Measurements from ENCODE around the gene PDXK.

Gene PDXK

DNA sequence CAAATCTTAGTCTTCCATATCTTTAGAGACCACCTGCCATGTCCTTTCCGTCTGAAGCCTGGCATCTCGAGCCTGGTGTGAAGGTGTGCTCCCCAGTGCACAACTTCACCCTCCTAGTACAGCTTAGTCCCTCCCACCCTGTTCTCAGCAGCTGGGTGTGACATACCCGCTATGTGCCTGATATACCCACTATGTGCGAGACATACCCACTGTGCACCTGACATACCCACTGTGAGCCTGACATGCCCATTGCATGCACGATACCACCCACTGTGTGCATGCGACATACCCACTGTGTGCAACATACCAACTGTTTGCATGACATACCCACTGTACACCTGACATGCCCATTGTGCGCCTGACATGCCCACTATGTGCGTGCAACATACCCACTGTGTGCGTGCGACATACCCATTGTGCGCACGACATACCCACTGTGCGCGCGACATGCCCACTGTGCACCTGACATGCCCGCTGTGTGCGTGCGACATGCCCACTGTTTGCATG is 67.4 kb downstream of the PDXK start:
- TF ChIP-seq, protein P1, sequence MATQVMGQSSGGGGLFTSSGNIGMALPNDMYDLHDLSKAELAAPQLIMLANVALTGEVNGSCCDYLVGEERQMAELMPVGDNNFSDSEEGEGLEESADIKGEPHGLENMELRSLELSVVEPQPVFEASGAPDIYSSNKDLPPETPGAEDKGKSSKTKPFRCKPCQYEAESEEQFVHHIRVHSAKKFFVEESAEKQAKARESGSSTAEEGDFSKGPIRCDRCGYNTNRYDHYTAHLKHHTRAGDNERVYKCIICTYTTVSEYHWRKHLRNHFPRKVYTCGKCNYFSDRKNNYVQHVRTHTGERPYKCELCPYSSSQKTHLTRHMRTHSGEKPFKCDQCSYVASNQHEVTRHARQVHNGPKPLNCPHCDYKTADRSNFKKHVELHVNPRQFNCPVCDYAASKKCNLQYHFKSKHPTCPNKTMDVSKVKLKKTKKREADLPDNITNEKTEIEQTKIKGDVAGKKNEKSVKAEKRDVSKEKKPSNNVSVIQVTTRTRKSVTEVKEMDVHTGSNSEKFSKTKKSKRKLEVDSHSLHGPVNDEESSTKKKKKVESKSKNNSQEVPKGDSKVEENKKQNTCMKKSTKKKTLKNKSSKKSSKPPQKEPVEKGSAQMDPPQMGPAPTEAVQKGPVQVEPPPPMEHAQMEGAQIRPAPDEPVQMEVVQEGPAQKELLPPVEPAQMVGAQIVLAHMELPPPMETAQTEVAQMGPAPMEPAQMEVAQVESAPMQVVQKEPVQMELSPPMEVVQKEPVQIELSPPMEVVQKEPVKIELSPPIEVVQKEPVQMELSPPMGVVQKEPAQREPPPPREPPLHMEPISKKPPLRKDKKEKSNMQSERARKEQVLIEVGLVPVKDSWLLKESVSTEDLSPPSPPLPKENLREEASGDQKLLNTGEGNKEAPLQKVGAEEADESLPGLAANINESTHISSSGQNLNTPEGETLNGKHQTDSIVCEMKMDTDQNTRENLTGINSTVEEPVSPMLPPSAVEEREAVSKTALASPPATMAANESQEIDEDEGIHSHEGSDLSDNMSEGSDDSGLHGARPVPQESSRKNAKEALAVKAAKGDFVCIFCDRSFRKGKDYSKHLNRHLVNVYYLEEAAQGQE (IDR thresholded peaks at IDR 0.05; ENCODE audit: insufficient read depth in 1 of 2, low read depth in 2 of 2, low read length in 2 of 2): no peak

DNA sequence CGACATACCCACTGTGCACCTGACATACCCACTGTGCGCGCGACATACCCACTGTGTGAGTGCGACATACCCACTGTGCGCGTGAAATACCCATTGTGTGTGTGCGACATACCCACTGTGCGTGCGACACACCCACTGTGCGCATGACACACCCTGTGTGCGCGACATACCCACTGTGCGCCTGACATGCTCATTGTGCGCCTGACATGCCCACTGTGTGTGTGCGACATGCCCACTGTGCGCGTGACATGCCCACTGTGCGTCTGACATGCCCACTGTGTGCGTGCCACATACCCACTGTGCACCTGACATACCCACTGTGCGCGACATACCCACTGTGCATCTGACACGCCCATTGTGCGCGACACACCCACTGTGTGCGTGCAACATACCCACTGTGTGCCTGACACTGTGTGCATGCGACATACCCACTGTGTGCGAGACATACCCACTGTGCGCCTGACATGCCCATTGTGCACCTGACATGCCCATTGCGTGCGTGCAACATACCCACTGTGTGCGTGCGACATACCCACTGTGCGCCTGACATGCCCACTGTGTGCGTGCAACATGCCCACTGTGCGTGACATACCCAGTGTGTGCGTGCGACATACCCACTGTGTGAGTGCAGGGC is 68.0 kb downstream of the PDXK start:
- TF ChIP-seq POLR2AphosphoS5 (IDR thresholded peaks at IDR 0.05; ENCODE audit: low read depth, low read length): no peak
- peak; percentile 11 for TF ChIP-seq FOXP2 (optimal IDR thresholded peaks at IDR 0.05; ENCODE audit: borderline replicate concordance, extremely low read depth, extremely low read length, insufficient read depth)

DNA sequence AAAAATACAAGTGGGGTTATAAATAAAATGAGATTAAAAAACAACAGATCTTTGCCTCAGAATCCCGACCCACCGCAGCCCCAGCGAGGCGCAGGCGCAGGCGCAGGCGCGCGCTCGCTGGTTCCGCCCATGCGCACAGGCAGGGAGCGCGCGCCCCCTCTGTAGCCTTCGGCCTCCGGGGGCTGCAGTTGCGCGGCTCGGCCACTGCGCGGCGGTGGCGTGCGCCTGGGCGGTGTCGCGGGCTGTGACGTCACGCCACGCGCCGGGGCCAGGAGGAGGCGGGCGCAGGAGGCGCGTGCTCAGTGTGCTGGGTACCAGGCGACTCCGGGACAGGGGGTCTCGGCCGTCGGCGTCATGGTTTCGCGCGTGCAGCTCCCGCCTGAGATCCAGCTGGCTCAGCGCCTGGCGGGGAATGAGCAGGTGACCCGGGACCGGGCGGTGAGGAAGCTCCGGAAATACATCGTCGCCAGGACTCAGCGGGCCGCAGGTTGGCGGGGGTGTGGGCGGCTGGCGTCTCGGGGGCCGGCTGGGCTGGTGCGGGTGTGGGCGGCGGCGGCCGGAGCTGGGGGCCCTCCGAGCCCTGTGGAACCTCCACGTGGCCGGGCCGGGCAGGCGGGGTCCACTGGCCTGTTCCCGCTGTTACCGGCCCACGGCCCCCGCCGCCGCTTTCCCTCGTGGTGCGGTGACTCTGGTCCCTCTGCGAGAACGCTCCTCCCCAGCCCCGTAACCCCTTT is 70.5 kb downstream of the PDXK start, which contains the start of gene RRP1:
Gene RRP1 (plus strand): TSS at position 302 of the 734 bp plus-strand sequence. CDS start 53 bp downstream, at position 355.
- TF ChIP-seq POLR2AphosphoS5 (IDR thresholded peaks at IDR 0.05; ENCODE audit: low read depth, low read length) (peak; percentile 89), TAF1 (IDR thresholded peaks at IDR 0.05; ENCODE audit: borderline replicate concordance, insufficient read depth, low read length) (no peak), FOXP2 (optimal IDR thresholded peaks at IDR 0.05; ENCODE audit: borderline replicate concordance, extremely low read depth, extremely low read length, insufficient read depth) (no peak), SIN3A (IDR thresholded peaks at IDR 0.05; ENCODE audit: borderline replicate concordance, insufficient read depth, low read length) (0 out of 2 replicates have a peak, but pooled peaks have one; percentile 66)
- TF ChIP-seq, protein P1 (IDR thresholded peaks at IDR 0.05; ENCODE audit: insufficient read depth in 1 of 2, low read depth in 2 of 2, low read length in 2 of 2): 0 out of 4 replicates have a peak, but pooled peaks have one; percentile 4 to 25

DNA sequence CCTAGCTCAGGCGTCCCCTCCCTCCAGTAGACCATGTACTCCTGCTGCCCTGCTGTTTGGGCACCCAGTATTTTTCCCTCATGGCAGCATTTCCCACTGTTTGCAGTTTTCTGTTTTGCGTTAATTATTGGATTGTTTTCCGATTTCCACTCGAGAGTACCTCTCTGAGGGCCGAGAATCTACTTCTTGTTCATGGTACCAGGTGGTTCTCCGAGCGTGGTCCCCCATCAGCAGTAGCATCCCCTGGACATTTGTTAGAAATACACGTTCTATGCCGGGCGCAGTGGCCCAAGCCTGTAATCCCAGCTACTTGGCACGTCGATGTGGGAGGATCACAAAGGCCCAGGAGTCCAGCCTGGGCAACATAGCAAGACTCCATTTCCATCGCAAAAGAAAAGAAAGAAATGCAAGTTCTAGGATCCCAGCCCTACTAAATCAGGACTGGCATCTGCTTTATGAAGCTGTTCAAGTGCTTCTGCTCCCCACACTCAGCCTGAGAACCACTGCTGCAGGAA is 71.1 kb downstream of the PDXK start:
- TF ChIP-seq FOXP2 (optimal IDR thresholded peaks at IDR 0.05; ENCODE audit: borderline replicate concordance, extremely low read depth, extremely low read length, insufficient read depth) (no peak), TAF1 (IDR thresholded peaks at IDR 0.05; ENCODE audit: borderline replicate concordance, insufficient read depth, low read length) (no peak), SIN3A (IDR thresholded peaks at IDR 0.05; ENCODE audit: borderline replicate concordance, insufficient read depth, low read length) (no peak), POLR2AphosphoS5 (IDR thresholded peaks at IDR 0.05; ENCODE audit: low read depth, low read length) (no peak)
- TF ChIP-seq, protein P1 (IDR thresholded peaks at IDR 0.05; ENCODE audit: insufficient read depth in 1 of 2, low read depth in 2 of 2, low read length in 2 of 2): no peak

DNA sequence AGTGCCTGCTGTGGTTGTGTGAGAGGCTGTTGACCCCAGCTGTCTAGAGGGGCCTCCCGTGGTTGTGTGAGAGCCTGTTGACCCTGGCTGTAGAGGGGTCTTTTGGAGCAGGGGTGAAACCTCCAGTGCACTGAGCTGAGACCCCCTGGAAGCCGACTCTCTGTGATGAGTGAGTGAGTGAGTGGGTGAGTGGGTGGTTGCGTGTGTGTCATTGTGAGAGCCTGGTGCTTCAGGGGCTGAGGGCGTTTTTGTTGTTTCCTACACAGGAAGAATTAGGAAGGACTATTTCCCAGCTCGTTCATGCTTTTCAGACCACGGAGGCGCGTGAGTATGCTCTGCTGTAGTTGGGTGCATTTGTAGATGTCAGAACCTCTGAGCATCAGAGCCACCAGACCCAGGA is 73.5 kb downstream of the PDXK start:
- TF ChIP-seq FOXP2 (optimal IDR thresholded peaks at IDR 0.05; ENCODE audit: borderline replicate concordance, extremely low read depth, extremely low read length, insufficient read depth) (no peak), TAF1 (IDR thresholded peaks at IDR 0.05; ENCODE audit: borderline replicate concordance, insufficient read depth, low read length) (no peak), POLR2AphosphoS5 (IDR thresholded peaks at IDR 0.05; ENCODE audit: low read depth, low read length) (no peak), SIN3A (IDR thresholded peaks at IDR 0.05; ENCODE audit: borderline replicate concordance, insufficient read depth, low read length) (no peak)
- TF ChIP-seq, protein P1 (IDR thresholded peaks at IDR 0.05; ENCODE audit: insufficient read depth in 1 of 2, low read depth in 2 of 2, low read length in 2 of 2): no peak
